ENCODE measurements around the gene ASCC3. TPM values are rescaled to one million over a fixed set of nuclear protein-coding genes. Genes with fewer than 3 reads are reported as not detected.

Gene ASCC3
- total RNA-seq, 2 experiments from 2014 or later: 50.7 to 53.6 TPM

- Mint-ChIP-seq H3K36me3 (peaks cover 38% of the 10 kb centered on the region), H3K27ac (no peak overlapping the region), H3K4me1 (no peaks in the 10 kb centered on the region), H3K4me3 (no peak overlapping the region), H3K27me3 (no peaks in the 10 kb centered on the region), H3K9me3 (no peaks in the 10 kb centered on the region)
- DNase-seq: no peak
These were observed 281.9 kb downstream of the ASCC3 start for GRCh38 chr6:100599088-100599770.

GRCh38 chr6:100595456-100595855 is 285.7 kb downstream of the ASCC3 start:
- no peaks in the 10 kb centered on the region for H3K9me3 Mint-ChIP-seq
- no peak overlapping the region for H3K4me3 Mint-ChIP-seq
- no peaks in the 10 kb centered on the region for H3K27me3 Mint-ChIP-seq
- H3K27ac Mint-ChIP-seq: no peak overlapping the region
- H3K4me1 Mint-ChIP-seq: no peaks in the 10 kb centered on the region
- peaks cover 23% of the 10 kb centered on the region for H3K36me3 Mint-ChIP-seq
- no peak for DNase-seq

GRCh38 chr6:100593522-100593921 is 287.6 kb downstream of the ASCC3 start:
- Mint-ChIP-seq H3K27me3 (no peaks in the 10 kb centered on the region), H3K27ac (no peak overlapping the region), H3K36me3 (peaks cover 25% of the 10 kb centered on the region), H3K9me3 (no peaks in the 10 kb centered on the region), H3K4me3 (no peak overlapping the region), H3K4me1 (no peaks in the 10 kb centered on the region)
- no peak for DNase-seq

- H3K36me3 Mint-ChIP-seq: peaks cover 22% of the 10 kb centered on the region
- H3K27me3 Mint-ChIP-seq: no peaks in the 10 kb centered on the region
- H3K9me3 Mint-ChIP-seq: no peaks in the 10 kb centered on the region
- no peak for DNase-seq
- H3K4me1 Mint-ChIP-seq: no peaks in the 10 kb centered on the region
- no peak overlapping the region for H3K4me3 Mint-ChIP-seq
- no peak overlapping the region for H3K27ac Mint-ChIP-seq
These were observed 288.2 kb downstream of the ASCC3 start for GRCh38 chr6:100592929-100593328.

GRCh38 chr6:100577425-100577824 is 303.7 kb downstream of the ASCC3 start:
- Mint-ChIP-seq H3K4me3 (no peak overlapping the region), H3K4me1 (no peaks in the 10 kb centered on the region), H3K9me3 (peaks cover 2% of the 10 kb centered on the region), H3K27me3 (no peaks in the 10 kb centered on the region), H3K27ac (no peak overlapping the region), H3K36me3 (peaks cover 20% of the 10 kb centered on the region)
- DNase-seq: no peak

GRCh38 chr6:100575921-100576320 is 305.2 kb downstream of the ASCC3 start:
- DNase-seq: no peak
- H3K27me3 Mint-ChIP-seq: no peaks in the 10 kb centered on the region
- no peak overlapping the region for H3K27ac Mint-ChIP-seq
- H3K9me3 Mint-ChIP-seq: peaks cover 2% of the 10 kb centered on the region
- H3K4me3 Mint-ChIP-seq: no peak overlapping the region
- peaks cover 32% of the 10 kb centered on the region for H3K36me3 Mint-ChIP-seq
- H3K4me1 Mint-ChIP-seq: no peaks in the 10 kb centered on the region

- Mint-ChIP-seq H3K36me3 (peaks cover 41% of the 10 kb centered on the region), H3K27ac (no peak overlapping the region), H3K9me3 (peaks cover 8% of the 10 kb centered on the region), H3K4me1 (no peaks in the 10 kb centered on the region), H3K4me3 (no peak overlapping the region), H3K27me3 (no peaks in the 10 kb centered on the region)
- no peak for DNase-seq
These were observed 306.3 kb downstream of the ASCC3 start for GRCh38 chr6:100574836-100575235.

GRCh38 chr6:100573166-100573565 is 308.0 kb downstream of the ASCC3 start:
- Mint-ChIP-seq H3K27ac (no peak overlapping the region), H3K4me1 (no peaks in the 10 kb centered on the region), H3K36me3 (peaks cover 44% of the 10 kb centered on the region), H3K9me3 (peaks cover 8% of the 10 kb centered on the region), H3K27me3 (no peaks in the 10 kb centered on the region), H3K4me3 (no peak overlapping the region)
- DNase-seq: no peak

- Mint-ChIP-seq H3K27me3 (no peaks in the 10 kb centered on the region), H3K4me3 (no peak overlapping the region), H3K27ac (no peak overlapping the region)
These were observed 312.9 kb downstream of the ASCC3 start for GRCh38 chr6:100568255-100568654.

GRCh38 chr6:100566563-100566962 is 314.6 kb downstream of the ASCC3 start:
- no peak overlapping the region for H3K27ac Mint-ChIP-seq

More at GRCh38 chr6:100568255-100568654, 312.9 kb downstream of the ASCC3 start:
- H3K4me1 Mint-ChIP-seq: no peaks in the 10 kb centered on the region
- DNase-seq: no peak
- H3K36me3 Mint-ChIP-seq: peaks cover 46% of the 10 kb centered on the region
- peaks cover 8% of the 10 kb centered on the region for H3K9me3 Mint-ChIP-seq

GRCh38 chr6:100565439-100566104 is 315.6 kb downstream of the ASCC3 start:
- Mint-ChIP-seq H3K27ac (no peak overlapping the region), H3K4me3 (no peak overlapping the region)

More at GRCh38 chr6:100566563-100566962, 314.6 kb downstream of the ASCC3 start:
- Mint-ChIP-seq H3K4me3 (no peak overlapping the region), H3K36me3 (peaks cover 36% of the 10 kb centered on the region), H3K4me1 (no peaks in the 10 kb centered on the region), H3K9me3 (peaks cover 8% of the 10 kb centered on the region), H3K27me3 (no peaks in the 10 kb centered on the region)
- no peak for DNase-seq

GRCh38 chr6:100559859-100560258 is 321.3 kb downstream of the ASCC3 start:
- no peaks in the 10 kb centered on the region for H3K9me3 Mint-ChIP-seq
- no peak for DNase-seq
- no peaks in the 10 kb centered on the region for H3K4me1 Mint-ChIP-seq
- H3K4me3 Mint-ChIP-seq: no peak overlapping the region
- no peaks in the 10 kb centered on the region for H3K27me3 Mint-ChIP-seq
- H3K36me3 Mint-ChIP-seq: peaks cover 8% of the 10 kb centered on the region
- no peak overlapping the region for H3K27ac Mint-ChIP-seq

More at GRCh38 chr6:100565439-100566104, 315.6 kb downstream of the ASCC3 start:
- DNase-seq: no peak
- Mint-ChIP-seq H3K36me3 (peaks cover 27% of the 10 kb centered on the region), H3K9me3 (peaks cover 5% of the 10 kb centered on the region), H3K4me1 (no peaks in the 10 kb centered on the region), H3K27me3 (no peaks in the 10 kb centered on the region)

GRCh38 chr6:100554228-100554627 is 326.9 kb downstream of the ASCC3 start:
- H3K4me1 Mint-ChIP-seq: no peaks in the 10 kb centered on the region
- DNase-seq: no peak
- H3K27ac Mint-ChIP-seq: no peak overlapping the region
- H3K36me3 Mint-ChIP-seq: peaks cover 9% of the 10 kb centered on the region
- no peaks in the 10 kb centered on the region for H3K9me3 Mint-ChIP-seq
- no peaks in the 10 kb centered on the region for H3K27me3 Mint-ChIP-seq
- H3K4me3 Mint-ChIP-seq: no peak overlapping the region

GRCh38 chr6:100553243-100553642 is 327.9 kb downstream of the ASCC3 start:
- H3K27ac Mint-ChIP-seq: no peak overlapping the region
- H3K27me3 Mint-ChIP-seq: no peaks in the 10 kb centered on the region
- H3K9me3 Mint-ChIP-seq: no peaks in the 10 kb centered on the region
- H3K36me3 Mint-ChIP-seq: peaks cover 5% of the 10 kb centered on the region
- H3K4me1 Mint-ChIP-seq: no peaks in the 10 kb centered on the region
- H3K4me3 Mint-ChIP-seq: no peak overlapping the region
- DNase-seq: no peak

- Mint-ChIP-seq H3K4me1 (no peaks in the 10 kb centered on the region), H3K27ac (no peak overlapping the region), H3K27me3 (no peaks in the 10 kb centered on the region), H3K9me3 (peaks cover 1% of the 10 kb centered on the region), H3K4me3 (no peak overlapping the region), H3K36me3 (peaks cover 18% of the 10 kb centered on the region)
- DNase-seq: no peak
These were observed 331.5 kb downstream of the ASCC3 start for GRCh38 chr6:100549406-100550167.
